ENCODE data around the gene RAP1A. TPM values are rescaled to one million over a fixed set of nuclear protein-coding genes. Genes with fewer than 3 reads are reported as not detected.

Gene RAP1A
- total RNA-seq, 1 experiment from 2014 or later = 8.4 TPM

DNA sequence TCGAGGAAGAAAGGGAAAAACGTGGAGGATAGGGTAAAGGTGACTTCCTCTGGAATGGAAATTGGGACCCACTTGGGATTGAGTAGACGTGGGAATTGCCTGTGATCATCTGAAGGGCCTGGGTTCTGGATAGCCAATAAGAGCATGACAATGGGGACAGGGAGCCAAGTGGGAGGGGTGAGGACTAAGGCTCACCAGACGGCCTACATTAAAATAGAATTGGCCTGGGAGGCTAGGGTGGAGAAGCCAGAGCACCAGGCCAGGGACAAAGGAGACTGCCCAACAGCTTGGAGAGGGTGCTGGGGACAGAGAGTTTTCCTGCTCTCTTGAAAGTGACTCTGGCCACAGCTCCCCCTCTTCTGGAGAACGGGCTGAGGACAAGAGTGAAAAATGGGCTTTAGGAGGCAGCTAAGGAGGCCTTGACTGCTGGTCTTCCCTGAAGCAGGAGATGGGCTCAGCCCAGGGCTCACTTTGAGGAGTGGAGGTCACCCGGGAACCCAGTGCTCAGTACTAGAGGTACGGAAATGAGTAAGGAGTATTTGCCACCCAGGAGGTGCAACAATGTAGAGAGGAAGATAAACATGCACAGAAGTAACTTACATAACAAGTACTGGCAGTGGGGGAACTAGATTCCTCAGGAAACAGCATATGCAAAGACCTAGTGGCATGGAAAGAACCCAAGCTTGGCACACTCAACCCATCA is 100.8 kb downstream of the RAP1A start:
- in situ Hi-C loops (cut with HindIII; ENCODE audit: low pct_unique_long_range_greater_than_20kb, low sequenced_read_pairs) = no loop called here
- DNase-seq (ENCODE audit: low read depth, low spot score) = no peak

DNA sequence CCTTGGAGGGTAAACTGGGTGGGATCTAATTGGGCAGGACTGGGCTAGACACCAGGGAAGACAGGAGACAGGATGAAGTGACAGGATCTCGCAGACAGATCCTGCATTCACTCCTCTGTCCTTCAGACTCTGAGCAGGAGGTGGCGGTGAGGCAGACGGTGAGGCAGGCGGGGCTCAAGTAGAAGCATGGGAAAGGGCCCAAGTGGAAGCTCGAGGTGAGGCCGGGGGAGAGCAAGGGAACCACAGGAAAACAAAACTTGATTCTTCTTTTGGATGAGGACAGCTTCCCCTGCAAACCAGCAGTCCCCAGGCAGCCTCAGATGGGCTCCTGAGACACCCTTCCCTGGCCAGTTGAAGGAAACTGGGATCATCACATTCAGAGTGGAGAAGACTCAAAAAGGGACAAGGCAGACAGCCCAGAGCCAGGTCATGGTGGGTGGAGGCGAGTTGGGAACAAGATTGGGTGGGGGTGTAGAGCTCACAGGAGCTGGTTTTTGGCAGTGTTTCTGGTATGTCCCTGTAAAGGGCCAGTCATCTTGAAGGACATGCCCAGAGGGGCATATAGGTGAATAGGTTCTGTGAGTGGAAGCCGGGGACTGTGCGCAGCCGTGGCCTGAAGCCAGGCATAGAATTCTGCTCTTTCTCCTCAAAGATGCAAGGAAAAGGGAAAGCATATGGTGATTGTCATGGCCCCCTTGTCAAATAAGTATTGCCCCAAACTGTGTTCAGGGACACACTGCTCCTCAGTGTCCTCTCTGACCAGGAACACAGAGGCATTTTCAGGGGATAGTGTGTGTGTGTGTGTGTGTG is 101.6 kb downstream of the RAP1A start:
- no peak for DNase-seq (ENCODE audit: low read depth, low spot score)
- in situ Hi-C loops (cut with HindIII; ENCODE audit: low pct_unique_long_range_greater_than_20kb, low sequenced_read_pairs) = no loop called here

DNA sequence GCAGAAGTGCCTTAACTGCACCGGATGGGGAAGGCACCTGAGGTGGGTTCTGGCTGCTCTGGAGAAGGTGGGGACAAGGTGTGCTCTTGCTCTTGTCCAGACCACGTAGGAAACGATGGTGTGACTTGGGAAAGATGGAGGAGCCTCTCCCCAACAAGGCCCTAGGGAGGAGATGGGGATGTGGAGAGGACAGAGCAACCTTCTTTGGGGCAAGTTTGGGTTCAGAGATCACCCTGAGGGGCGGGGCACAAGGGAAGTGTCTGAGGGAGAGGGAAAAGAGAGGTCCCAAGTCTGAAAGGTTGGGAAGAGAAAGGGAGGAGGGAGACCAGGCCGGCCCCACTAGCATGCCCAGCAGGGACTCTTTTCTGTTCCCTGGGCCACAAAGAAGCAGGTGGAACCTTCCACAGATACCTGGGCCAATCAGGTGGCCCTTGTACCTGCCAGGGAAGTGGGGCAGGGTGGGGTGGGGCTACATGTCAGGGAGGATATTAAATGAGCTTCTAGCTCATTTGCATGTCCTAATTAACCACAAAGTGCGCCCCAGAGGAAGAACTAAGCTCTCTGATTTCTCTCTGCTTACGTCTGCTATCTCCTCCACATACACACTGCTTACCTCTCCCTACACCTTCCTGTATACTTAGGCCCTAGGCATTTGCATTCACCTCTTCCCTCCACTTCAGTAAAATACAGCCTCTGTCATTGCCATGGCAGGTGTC is 103.7 kb downstream of the RAP1A start:
- in situ Hi-C loops (cut with HindIII; ENCODE audit: low pct_unique_long_range_greater_than_20kb, low sequenced_read_pairs) = no loop called here
- DNase-seq (ENCODE audit: low read depth, low spot score) = no peak

DNA sequence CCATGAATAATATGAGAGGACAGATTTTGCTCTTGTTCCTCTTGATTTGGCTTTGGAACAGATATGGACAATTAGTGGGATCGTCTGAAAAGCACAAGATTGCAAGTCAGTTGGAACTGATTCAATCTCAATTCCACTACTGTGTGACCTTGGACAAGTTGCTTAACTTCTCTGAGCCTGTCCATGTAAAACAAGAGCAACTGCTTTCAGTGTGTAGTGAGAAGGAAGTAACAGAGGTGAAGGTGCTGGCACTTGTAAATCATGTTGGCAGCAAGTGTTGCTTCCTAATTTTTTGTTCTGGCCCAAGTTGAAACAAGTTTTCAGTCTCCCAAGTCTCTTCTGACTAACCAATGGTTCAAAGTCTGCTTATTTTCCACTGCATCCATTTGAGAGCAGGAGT is 104.3 kb downstream of the RAP1A start:
- no peak for DNase-seq (ENCODE audit: low read depth, low spot score)
- in situ Hi-C loops (cut with HindIII; ENCODE audit: low pct_unique_long_range_greater_than_20kb, low sequenced_read_pairs) = no loop called here

DNA sequence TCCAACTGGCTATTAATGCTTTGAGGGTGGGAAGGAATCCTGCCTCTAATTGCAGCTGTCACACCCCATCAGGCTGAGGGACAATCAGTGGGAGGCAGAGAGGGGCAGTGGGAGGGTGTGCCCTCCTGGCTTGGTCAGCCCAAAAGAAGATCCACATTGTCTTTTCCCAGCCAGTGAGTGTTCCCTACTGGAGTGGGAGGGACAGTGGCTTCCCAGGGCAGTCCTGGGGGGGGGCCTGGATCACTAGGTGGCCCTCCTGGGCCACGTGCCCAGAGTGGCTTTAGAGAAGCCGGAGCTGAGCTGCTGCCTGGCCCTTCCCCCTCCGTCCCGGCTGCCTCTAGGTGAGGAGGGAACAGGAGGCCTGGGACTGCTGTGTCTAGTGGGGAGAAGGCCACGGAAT is 105.6 kb downstream of the RAP1A start:
- DNase-seq (ENCODE audit: low read depth, low spot score) = no peak
- in situ Hi-C loops (cut with HindIII; ENCODE audit: low pct_unique_long_range_greater_than_20kb, low sequenced_read_pairs) = no loop called here

DNA sequence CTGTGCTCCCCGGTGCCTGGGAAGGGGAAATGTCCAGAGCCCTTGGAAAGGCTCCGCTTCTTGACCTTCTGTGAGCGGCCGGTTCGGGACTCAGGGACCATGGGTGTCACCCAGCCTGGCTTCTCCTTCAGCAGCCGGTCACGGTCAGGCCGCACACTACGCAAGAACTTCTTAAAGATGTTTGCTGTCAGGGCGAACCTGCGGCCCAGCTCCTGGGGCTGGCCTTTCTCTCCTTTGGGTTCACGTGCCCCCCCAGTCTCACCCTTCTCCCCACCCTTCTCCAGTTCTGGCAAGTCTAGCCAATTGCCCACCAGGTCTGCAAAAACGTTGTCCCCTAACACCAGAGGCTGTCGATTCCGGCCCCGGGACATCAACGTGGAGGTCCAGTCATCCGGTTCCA is 107.5 kb downstream of the RAP1A start:
- DNase-seq (ENCODE audit: low read depth, low spot score) = no peak
- in situ Hi-C loops (cut with HindIII; ENCODE audit: low pct_unique_long_range_greater_than_20kb, low sequenced_read_pairs) = no loop called here

DNA sequence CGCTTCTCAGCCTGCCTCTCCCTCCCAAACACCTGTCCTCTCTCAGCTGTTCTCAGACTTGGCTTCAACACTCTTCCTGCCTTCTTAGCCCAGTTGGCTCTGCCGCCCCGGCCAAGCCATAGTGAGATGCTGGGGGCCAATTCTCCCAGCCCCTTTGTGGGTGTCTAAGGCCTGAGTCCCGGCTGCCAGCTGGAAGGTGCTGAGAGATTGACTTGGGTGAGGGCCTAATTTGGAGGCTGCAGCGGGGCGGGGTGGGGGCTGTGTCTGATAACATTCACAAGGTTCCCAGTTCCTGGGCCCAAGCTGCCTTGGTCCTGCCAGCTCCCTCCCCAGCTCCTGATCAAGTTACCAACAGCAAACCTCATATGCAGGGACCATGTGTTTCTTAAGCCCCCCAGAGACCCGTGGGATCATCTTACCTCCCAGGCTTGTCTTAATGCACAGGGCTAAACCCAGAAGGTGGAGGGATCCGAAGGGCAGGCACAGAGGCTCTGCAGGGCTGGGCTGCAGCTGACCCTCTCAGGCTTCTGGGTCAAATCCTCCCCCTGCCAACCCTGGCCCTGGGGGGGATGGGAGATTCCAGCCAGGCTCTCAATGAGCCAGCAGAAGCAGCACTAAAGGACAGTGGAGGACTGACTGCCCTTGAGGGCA is 109.8 kb downstream of the RAP1A start:
- in situ Hi-C loops (cut with HindIII; ENCODE audit: low pct_unique_long_range_greater_than_20kb, low sequenced_read_pairs) = no loop called here
- no peak for DNase-seq (ENCODE audit: low read depth, low spot score)

DNA sequence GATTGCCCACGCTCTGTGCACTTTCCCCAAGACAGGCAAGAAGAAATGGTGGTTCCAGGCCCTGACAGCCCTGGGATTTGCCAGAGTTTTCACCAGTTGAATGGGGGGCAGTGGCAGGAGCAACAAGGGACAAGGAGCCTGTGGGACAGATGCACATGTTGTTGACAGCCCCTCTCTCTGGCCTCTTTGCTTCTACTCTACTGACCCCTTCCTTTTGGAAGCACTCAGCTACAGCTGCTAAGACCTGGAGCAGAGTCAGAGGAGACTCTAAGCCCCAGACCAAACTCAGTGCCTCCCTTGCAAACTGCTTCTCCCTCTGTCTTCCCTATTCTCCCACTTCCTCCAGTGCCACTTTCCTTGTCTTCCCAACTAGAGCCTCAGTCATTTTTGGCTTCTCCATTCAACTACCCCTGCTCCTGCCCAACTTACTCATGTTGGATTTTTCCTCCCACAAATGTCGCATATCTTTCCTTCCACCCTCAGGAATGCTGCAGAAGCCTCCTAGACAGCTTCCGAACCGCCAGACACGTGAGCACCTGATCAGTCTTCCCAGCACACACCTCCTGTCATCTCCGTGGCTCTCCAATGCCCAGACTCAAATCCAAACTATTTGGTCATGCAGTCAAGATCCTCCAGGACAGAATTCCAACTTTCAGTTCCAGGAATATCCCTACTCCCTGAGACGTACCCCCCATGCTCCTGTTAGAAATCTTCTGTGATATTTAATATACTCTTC is 110.5 kb downstream of the RAP1A start:
- in situ Hi-C loops (cut with HindIII; ENCODE audit: low pct_unique_long_range_greater_than_20kb, low sequenced_read_pairs) = no loop called here
- DNase-seq (ENCODE audit: low read depth, low spot score) = no peak

DNA sequence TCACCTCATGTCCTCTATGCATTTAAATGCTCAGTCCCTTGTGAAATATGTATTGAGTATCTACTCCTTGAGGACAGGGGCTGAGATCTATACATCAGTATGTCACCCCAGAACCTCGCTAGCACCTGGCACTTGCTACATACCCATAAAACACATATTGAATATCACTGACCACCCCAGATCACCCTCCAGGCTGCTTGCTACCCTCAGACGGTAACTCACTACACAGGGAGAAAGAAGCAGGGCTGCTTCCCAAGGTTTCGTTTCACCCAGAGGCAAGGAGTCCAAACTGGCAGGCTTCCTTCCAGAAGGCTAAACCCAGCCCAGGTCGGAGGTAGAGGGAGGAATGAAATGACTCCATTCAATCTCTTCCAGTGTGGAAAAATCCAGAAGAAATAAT is 111.1 kb downstream of the RAP1A start:
- in situ Hi-C loops (cut with HindIII; ENCODE audit: low pct_unique_long_range_greater_than_20kb, low sequenced_read_pairs) = no loop called here
- no peak for DNase-seq (ENCODE audit: low read depth, low spot score)

DNA sequence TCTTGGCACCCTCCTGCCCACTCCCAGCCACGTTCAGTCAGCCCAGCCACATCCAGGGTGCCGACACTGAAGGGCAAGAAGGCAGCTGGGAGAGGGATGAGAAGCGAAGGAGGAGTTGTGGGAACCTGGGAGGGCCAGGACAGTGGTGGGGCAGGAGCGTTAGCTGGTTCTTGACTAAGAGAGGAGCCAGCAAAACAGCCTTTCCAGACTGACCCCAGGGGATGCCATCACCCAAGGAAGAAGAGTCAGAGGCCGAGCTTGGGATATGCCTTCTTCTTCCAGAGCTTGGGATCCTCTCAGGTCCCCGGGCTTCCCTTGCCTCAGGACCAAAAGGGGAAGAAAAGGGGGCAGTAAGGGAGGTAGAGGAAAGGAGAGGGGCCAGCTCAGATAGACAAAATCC is 112.4 kb downstream of the RAP1A start:
- in situ Hi-C loops (cut with HindIII; ENCODE audit: low pct_unique_long_range_greater_than_20kb, low sequenced_read_pairs) = no loop called here
- no peak for DNase-seq (ENCODE audit: low read depth, low spot score)

DNA sequence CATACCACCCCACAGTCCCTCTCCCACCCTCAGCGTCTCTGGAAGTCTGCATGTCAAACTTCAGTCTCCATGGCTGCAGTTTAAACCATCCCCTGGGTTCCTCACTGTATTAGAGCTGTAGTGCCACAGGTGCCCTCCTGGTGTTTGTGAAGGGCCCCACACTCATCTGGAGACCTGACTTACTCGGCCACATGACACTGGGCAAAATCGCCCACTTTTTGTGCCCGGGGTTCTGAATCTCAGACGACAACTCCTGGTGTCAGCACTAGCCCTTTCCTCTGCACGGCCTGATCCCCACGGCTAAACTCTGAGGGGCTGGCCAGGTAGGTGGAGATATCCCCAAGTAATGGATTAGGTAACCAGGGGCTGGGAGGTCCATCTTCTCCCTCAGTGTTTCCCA is 113.1 kb downstream of the RAP1A start:
- DNase-seq (ENCODE audit: low read depth, low spot score) = no peak
- in situ Hi-C loops (cut with HindIII; ENCODE audit: low pct_unique_long_range_greater_than_20kb, low sequenced_read_pairs) = no loop called here

DNA sequence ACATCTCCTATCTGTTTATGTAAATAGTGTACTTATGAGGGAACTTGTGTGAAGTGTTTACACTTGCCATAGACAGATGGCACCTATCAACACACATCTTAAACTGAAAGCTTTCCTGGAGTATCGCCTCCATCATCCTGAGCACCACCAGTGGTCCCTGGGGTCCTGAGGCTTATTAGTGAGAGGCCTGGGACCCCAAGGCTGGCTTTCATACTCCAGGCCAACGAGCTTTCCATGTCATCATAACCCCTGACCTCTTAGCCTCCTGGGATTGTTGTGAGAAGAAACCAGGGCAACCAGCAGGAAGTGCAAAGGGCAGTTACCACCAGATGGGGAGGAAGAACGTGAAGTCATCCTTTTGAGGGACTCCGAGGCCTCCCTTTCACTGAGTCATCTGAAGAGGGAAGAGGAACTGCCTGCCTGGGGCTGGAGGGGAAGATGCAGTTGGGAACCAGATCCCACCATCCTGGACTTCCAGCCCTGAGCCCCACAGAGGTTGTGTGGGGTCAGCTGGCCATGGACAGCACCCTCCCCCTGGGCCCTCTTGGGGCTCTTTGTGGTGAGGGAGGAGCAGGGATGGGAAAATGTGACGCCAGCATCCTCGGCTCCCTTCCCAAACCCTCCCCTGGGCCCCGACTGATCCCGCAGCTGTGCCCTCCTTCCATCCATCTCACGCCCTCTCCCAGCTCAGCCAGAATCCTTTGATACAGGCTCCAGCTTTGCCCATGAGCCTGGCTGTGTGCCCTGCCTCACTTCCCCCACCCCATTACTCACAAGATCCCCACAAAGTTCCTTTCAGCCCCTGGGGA is 113.8 kb downstream of the RAP1A start:
- in situ Hi-C loops (cut with HindIII; ENCODE audit: low pct_unique_long_range_greater_than_20kb, low sequenced_read_pairs) = no loop called here

DNA sequence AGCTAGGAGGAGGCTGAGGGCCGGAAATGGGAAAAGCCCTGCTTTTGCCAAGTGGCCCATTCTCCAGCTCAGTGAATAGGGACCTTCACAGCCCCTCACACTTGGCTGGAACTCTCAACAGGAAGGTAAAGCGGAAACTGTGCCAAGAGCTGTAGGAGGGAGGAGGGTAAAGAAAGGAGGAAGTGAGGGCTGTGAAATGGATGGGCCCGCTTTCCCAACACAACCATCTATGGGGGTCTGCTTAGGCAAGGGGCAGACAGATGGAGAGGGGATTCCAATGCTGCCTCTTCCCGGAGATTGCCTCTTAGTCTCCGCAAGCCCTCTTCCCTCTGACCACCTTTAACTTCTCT is 114.4 kb downstream of the RAP1A start:
- in situ Hi-C loops (cut with HindIII; ENCODE audit: low pct_unique_long_range_greater_than_20kb, low sequenced_read_pairs) = no loop called here
- DNase-seq (ENCODE audit: low read depth, low spot score) = no peak

More for the DNA sequence above, 113.8 kb downstream of the RAP1A start:
- no peak for DNase-seq (ENCODE audit: low read depth, low spot score)

DNA sequence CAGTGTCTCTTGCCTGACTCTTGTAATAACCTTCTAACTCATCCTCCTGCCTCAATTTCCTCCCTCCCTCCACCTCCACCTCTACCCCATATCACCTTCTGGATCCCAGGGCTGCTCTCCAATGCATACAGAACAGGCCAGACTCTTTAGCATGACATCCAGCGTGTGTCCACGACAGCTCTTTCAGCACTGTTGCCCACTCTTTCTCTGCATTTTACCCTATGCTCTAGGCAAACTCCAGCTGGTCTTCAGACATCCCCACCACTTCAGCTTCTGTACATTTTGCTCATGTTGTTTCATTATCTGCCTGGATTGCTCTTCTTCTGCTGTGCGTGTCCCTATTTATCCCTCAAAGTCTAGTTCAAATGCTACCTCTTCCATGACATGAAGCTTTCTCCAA is 114.8 kb downstream of the RAP1A start:
- no peak for DNase-seq (ENCODE audit: low read depth, low spot score)
- in situ Hi-C loops (cut with HindIII; ENCODE audit: low pct_unique_long_range_greater_than_20kb, low sequenced_read_pairs) = no loop called here

DNA sequence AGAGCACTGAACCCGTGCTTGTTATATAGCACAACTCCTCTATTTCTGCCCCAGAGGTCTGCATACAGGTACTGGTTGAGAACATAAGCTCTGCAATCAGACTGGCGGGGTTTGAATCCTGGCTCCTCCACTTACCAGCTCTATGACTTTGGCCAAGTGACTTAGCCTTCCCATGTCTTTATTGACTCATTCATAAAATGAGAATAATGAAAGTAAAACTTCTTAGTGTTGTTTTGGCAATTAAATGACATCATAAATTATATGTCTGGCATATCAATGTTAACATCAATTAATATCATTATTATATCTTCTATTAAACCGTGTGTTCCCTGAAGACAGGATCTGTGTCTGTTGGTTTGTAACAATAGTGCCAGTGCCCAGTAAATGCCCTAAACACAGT is 115.3 kb downstream of the RAP1A start:
- in situ Hi-C loops (cut with HindIII; ENCODE audit: low pct_unique_long_range_greater_than_20kb, low sequenced_read_pairs) = no loop called here
- DNase-seq (ENCODE audit: low read depth, low spot score) = no peak

DNA sequence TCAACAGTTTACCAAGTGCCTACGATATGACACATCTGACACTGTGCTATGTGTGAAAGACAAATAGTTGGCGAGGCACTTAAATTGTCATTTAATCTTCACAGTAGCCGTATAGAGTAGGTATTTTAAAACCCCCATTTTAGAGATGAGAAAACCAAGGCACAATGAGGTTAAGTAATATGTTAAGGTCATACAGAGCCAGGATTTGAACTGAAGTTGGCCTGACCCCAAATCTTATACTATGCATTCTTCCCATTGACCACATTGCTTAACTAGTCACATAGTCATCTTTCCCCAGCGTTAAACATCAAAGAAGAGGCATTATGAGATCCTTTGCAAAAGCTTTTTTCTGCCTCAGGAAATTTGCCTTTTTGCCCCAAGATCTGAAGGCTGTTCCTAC is 115.7 kb downstream of the RAP1A start:
- in situ Hi-C loops (cut with HindIII; ENCODE audit: low pct_unique_long_range_greater_than_20kb, low sequenced_read_pairs) = no loop called here
- DNase-seq (ENCODE audit: low read depth, low spot score) = no peak
